GM21367 (cell line): Measurements from ENCODE around the gene ERICH6B.

Experiments
- ATAC-seq: cut with Tn5 transposase; IDR thresholded peaks from one replicate; pipeline ENCODE4 v1.9.1; 2021; ENCODE audit not compliant: unreplicated experiment

The ERICH6B gene

DNA sequence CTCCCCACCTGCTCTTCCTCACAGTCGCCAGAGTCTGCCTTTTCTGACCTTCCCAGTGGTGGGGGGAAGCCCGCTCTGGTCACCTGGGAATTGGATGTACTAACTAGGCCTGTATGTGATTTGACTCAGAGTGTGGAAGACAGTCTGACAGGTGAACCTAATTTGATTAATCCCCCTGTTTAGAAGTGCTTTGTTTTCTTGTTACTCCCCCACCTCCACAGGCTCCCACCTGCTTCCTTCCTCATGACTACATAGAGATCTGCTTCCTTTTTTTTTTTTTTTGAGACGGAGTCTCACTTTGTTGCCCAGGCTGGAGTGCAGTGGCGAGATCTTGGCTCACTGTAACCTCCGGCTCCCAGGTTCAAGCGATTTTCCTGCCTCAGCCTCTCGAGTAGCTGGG is 106.8 kb downstream of the ERICH6B start:
- ATAC-seq, result no peak

DNA sequence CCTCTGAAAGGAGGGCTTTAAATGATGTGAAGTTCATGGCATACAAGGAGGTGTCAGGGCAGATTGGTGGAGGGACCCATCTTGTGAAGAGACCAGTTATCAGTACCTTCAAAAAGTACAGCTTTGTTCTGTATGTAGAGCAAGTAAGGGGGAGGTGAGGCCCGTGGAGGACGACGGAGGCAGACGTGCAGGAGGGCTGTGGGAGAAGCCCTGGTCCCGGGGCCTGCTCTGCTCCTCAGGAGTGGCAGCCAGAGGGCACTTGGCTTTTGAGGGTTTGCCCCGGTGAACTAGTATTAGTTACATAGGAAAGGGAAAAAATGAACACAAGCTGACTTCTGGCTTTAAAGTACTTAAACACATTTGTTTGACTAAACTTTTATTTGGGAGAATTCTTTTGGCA is 108.7 kb downstream of the ERICH6B start:
- no peak for ATAC-seq

DNA sequence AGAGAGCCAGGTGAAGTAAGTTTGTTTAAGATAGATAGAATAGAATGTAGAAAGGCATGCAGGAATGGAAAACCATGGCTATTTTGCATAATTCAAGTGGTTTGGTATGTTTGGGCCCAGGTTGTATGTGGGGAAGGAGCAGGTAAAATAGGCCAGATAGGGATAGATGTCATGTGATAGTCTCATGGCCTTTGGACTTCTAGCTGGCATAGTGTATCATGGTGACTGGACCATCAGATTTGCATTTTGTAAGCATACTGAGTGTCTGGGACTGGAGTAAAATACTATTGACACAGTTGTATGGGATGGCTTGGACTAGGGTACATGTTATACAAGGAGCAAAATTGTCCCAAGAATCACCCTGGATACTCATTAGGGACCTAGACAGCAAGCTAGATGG is 111.9 kb downstream of the ERICH6B start:
- ATAC-seq, result no peak

GRCh38 chr13:45501175-45501526 is 114.4 kb downstream of the ERICH6B start:
- ATAC-seq, result no peak

- no peak for ATAC-seq
Observed at GRCh38 chr13:45500492-45501174, 114.9 kb downstream of the ERICH6B start.

DNA sequence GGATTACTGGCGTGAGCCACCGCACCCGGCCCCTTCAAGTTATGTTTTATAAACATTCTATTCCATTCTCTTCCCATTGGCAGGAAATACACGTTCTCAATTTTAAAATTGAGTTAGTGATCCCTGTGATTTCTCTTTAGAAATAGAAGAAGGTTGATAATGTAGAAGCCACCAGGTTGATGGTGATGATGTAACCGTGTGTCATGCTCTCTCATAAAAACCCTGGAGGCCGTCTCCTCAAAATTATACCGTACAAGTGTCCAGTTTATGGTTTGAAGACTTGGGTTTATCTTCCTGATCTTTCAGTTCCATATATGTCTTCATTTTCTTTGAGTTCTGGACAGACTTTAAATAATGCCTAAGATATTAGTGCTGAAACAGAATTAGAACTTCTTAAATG is 118.6 kb downstream of the ERICH6B start:
- ATAC-seq, result no peak

- ATAC-seq, result no peak
Observed at GRCh38 chr13:45492538-45492937, 123.0 kb downstream of the ERICH6B start.
